Brain microvascular endothelial cell (primary cell): Measurements from ENCODE around the gene AURKAIP1.
"Not testable (repeated sequence)": the region's sequence is repeated elsewhere in the genome, so short reads cannot be mapped to it uniquely, and the experiment has no call there.

ENCODE experiments used
- DNase-seq: peaks from one replicate; pipeline ENCODE4 v3.0.0-alpha.2; 2020
- H3K27ac ChIP-seq: fragments of 250-450 bp; sonication (Bioruptor Pico); 2 replicates; pipeline ENCODE4 v1.5.1; 2020; ENCODE audit warnings: mild to moderate bottlenecking, moderate library complexity
- H3K27me3 ChIP-seq: fragments of 250-450 bp; sonication (Bioruptor Pico); replicated peaks from 2 replicates; pipeline ENCODE4 v1.5.1; 2020; ENCODE audit warnings: mild to moderate bottlenecking
- H3K36me3 ChIP-seq: fragments of 250-450 bp; sonication (Bioruptor Pico); replicated peaks from 2 replicates; pipeline ENCODE4 v1.5.1; 2020; ENCODE audit warnings: mild to moderate bottlenecking
- H3K4me3 ChIP-seq: 2 replicates; pipeline ENCODE4 v1.5.1; 2011; ENCODE audit warnings: low read depth, mild to moderate bottlenecking, control low read depth, low read length, moderate library complexity
- in situ Hi-C: cut with HindIII; loops from 2 replicates; pipeline ENCODE4 v1.10.0; 2017; ENCODE audit warnings: low sequenced_read_pairs, low pct_ligation_motif_present
- TF ChIP-seq, protein P1 (sequence below): IDR thresholded peaks from 2 replicates; pipeline ENCODE4 v1.5.1; 2011; ENCODE audit warnings: low read depth, mild to moderate bottlenecking, moderate library complexity, low read length, control low read depth, inconsistent platforms; ENCODE audit errors: missing control alignments

AURKAIP1 gene

DNA sequence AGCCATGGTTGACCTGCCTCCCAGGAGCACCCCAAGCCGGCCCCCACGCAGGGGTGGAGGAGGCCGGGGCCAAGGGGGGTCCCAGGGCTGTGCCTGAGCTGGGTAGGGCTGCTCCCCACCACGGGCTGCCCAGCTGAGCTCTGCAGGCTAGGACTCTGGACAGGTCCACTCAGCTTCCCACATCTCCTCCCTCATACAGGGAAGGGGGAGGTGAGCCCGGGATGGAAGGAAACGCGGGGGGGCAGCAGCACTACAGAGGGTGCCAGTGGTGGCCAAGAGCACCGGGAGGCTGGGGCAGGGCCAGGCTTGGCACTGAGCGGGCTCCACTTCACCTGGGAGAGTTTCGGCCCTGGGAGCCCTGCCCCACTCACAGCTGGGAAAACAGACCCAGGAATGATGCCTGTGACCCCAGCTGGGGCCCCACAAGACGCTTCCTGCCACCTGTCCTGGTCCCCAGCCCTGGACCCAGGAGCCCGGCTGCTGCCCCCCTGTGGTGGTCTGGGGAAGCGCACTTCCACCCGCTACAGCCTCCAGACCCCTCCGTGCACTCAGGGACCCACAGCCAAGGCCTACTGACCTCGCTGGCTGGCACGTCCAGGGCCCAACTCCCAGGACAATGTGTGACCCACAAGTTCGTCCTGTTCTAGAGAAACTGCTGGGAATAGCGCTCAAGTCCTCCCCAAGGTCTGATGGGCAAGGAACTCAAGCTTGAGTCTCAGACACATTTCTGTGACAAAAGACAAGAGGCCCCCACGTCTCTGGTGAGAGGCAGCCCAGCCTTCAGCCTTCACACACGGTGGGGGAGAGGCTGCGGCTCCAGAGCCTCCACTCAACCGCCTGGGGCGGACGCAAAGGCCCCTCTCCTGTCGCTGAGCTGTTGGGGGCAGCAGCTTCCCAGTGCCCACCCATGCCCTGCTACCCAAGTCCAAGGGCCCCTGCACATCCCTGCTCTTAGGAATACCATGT, 3.0 kb downstream of the AURKAIP1 start:
- DNase-seq, result no peak
- Histone ChIP-seq H3K27ac (no peak overlapping the region), H3K27me3 (no peaks in the 10 kb centered on the region), H3K36me3 (peaks cover 11% of the 10 kb centered on the region), H3K4me3 (no peak overlapping the region)
- in situ Hi-C loops, result no loop called here
- TF ChIP-seq, protein P1, sequence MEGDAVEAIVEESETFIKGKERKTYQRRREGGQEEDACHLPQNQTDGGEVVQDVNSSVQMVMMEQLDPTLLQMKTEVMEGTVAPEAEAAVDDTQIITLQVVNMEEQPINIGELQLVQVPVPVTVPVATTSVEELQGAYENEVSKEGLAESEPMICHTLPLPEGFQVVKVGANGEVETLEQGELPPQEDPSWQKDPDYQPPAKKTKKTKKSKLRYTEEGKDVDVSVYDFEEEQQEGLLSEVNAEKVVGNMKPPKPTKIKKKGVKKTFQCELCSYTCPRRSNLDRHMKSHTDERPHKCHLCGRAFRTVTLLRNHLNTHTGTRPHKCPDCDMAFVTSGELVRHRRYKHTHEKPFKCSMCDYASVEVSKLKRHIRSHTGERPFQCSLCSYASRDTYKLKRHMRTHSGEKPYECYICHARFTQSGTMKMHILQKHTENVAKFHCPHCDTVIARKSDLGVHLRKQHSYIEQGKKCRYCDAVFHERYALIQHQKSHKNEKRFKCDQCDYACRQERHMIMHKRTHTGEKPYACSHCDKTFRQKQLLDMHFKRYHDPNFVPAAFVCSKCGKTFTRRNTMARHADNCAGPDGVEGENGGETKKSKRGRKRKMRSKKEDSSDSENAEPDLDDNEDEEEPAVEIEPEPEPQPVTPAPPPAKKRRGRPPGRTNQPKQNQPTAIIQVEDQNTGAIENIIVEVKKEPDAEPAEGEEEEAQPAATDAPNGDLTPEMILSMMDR, result peak; percentile 96

DNA sequence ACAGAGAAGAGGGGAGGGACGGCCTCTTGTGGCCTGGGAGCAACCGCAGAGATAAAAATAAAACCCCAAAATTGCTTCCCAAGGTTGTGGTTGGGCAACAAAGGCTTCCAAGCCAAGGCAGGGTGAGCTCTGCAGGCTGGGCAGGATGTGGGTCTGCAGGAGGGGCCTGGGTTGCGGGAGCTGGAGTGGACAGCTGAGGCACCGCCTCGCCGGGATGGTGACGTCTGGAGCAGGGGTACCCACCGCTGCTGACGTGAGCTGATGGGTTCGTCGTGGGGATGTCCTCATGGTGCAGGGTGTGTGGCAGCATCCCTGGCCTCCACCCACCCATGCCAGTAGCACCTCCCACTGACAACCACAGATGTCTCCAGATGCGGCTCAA, 3.7 kb downstream of the AURKAIP1 start:
- Histone ChIP-seq H3K27ac (no peak overlapping the region), H3K27me3 (no peaks in the 10 kb centered on the region), H3K4me3 (no peak overlapping the region), H3K36me3 (peaks cover 11% of the 10 kb centered on the region)
- TF ChIP-seq, protein P1, result no peak
- in situ Hi-C loops, result no loop called here
- no peak for DNase-seq

DNA sequence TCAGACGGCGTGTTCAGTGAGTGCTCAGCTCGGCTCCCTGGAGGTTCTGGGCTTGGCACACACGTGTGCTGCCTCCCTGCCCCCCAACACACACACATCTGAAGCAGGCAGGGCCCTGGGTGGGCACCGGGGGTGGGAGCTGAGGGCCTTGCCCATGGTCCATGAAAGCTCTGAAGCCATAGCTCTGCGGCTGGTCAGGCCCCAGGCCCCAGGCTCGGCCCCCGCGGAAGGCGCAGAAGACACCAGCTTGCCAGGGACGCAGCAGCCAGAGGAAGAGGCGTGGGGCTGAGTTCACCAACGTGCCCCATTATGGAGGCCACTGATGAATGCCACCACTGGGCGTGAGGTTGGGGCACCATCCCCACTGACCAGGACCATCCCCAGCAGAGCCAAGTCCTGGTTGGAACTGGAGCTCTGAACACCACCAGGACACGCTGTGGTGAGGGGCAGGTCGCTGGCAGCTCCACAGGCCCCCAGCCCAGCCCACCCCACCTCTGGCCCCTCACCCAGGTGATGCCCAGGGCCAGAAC, 4.2 kb downstream of the AURKAIP1 start:
- no peak for DNase-seq
- Histone ChIP-seq H3K27me3 (no peaks in the 10 kb centered on the region), H3K36me3 (peaks cover 11% of the 10 kb centered on the region), H3K4me3 (no peak overlapping the region), H3K27ac (no peak overlapping the region)
- TF ChIP-seq, protein P1, result no peak
- in situ Hi-C loops, result no loop called here

DNA sequence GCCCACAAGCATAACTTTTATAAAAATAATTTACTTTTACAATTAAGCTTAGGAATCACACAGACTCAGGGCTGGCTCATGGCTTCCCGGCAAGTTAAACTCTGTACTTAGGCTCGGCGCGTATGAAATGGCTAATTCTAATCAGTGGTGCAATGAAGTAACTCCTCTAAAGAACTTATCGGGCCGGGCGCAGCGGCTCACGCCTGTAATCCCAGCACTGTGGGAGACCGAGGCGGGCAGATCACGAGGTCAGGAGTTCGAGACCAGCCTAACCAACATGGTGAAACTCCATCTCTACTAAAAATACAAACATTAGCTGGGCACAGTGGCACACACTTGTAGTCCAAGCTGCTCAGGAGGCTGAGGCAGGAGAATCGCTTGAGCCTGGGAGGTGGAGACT, 4.9 kb downstream of the AURKAIP1 start:
- H3K4me3 ChIP-seq, H3K27ac ChIP-seq, DNase-seq, in situ Hi-C loops, H3K27me3 ChIP-seq: not testable (repeated sequence)
- peaks cover 11% of the 10 kb centered on the region for H3K36me3 ChIP-seq

DNA sequence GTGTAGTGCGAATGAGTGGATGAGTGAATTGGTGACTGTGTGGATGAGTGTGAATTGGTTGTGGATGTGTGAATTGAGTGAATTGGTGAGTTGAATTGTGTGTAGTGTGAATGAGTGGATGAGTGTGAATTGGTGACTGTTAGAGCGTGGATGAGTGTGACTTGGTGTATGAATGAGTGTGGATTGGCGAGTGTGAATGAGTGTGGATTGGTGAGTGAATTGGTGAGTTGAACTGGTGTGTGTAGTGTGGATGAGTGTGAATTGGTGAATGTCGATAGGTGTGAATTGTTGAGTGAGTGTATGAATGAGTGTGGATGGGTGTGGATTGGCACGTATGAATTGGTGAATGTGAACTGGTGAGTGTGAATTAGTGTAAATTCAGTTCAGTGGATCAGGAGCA, 7.7 kb downstream of the AURKAIP1 start:
- Histone ChIP-seq H3K36me3 (no peaks in the 10 kb centered on the region), H3K27me3 (no peaks in the 10 kb centered on the region), H3K4me3 (no peak overlapping the region), H3K27ac (no peak overlapping the region)
- TF ChIP-seq, protein P1, result no peak
- no peak for DNase-seq
- in situ Hi-C loops, result no loop called here

DNA sequence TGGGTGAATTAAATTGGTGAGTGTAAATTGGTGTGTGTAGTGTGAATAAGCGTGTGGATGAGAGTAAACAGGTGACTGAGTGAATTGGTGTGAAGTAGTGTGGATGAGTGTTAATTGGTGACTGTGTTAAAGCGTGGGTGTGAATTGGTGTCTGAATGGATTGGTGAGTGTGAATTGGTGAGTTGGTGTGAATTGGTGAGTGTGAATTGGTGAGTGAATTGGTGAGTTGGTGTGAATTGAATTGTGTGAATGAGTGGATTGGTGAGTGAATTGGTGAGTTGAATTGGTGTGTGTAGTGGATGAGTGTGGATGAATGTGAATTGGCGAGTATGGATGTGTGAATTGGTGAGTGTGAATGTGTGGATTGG, 8.3 kb downstream of the AURKAIP1 start:
- in situ Hi-C loops, result no loop called here
- TF ChIP-seq, protein P1, result no peak
- DNase-seq, result no peak
- Histone ChIP-seq H3K27me3 (no peaks in the 10 kb centered on the region), H3K27ac (no peak overlapping the region), H3K36me3 (no peaks in the 10 kb centered on the region), H3K4me3 (no peak overlapping the region)
